Sigmoid colon (tissue), 7 donors: ENCODE data around the gene PTPN1. TPM values are rescaled to one million over a fixed set of nuclear protein-coding genes. Genes with fewer than 3 reads are reported as not detected.

ENCODE experiments used
- DNase-seq: peaks from one replicate; pipeline ENCODE4 v3.0.0-alpha.2; 2019
- H3K27ac ChIP-seq, 4 donors: fragments of 200-600 bp; sonication (generic); one replicate each; pipeline ENCODE4 v1.5.1; 2016 to 2019; ENCODE audit warnings: mild to moderate bottlenecking in 1 of 4
- H3K27me3 ChIP-seq, 3 donors: fragments of 200-600 bp; sonication (generic); one replicate each; pipeline ENCODE4 v1.5.1; 2019; ENCODE audit warnings: mild to moderate bottlenecking in 1 of 3
- H3K36me3 ChIP-seq, 4 donors: fragments of 200-600 bp; sonication (generic); one replicate each; pipeline ENCODE4 v1.5.1; 2016 to 2019
- H3K4me1 ChIP-seq, 4 donors: fragments of 200-600 bp; sonication (generic); one replicate each; pipeline ENCODE4 v1.5.1; 2017 to 2019
- H3K4me3 ChIP-seq, 4 donors: fragments of 200-600 bp; sonication (generic); one replicate each; pipeline ENCODE4 v1.5.1; 2017 to 2019; ENCODE audit warnings: mild to moderate bottlenecking in 2 of 4, moderate library complexity in 1 of 4
- H3K9me3 ChIP-seq, 4 donors: fragments of 200-600 bp in 3 of 4; sonication (generic) in 3 of 4; one replicate each; pipeline versions ENCODE4 v1.5.1 to v1.6.1; 2013 to 2019
- EP300 ChIP-seq, 4 donors: sonication (generic); formaldehyde crosslinking; IDR thresholded peaks; one replicate each; pipeline ENCODE4 v1.6.1; 2017; ENCODE audit warnings: antibody characterized with exemption in 4 of 4
- POLR2A ChIP-seq, 2 donors: fragments of 450-650 bp; IDR thresholded peaks; one replicate each; pipeline ENCODE4 v1.6.1; 2016; ENCODE audit warnings: antibody characterized with exemption in 2 of 2, mild to moderate bottlenecking in 2 of 2, moderate library complexity in 2 of 2
- POLR2AphosphoS5 ChIP-seq, 4 donors: sonication (generic); formaldehyde crosslinking; IDR thresholded peaks; one replicate each; pipeline ENCODE4 v1.6.1; 2017; ENCODE audit warnings: antibody characterized with exemption in 4 of 4
- WGBS, 2 donors: extraction: QIAGEN DNeasy Blood & Tissue Kit; methylation state at CpG; one replicate each; pipeline ENCODE4 v1.1.7; 2013; 5-methylcytosine and 5-hydroxymethylcytosine counted together
- intact Hi-C: fragments of 100-400 bp; cut with DNase I; formaldehyde crosslinking; loops from one replicate; pipeline ENCODE4 v1.15.1; 2023
- polyA plus RNA-seq, 3 donors: library from polyadenylated mRNA; stranded (reverse); fragments of 200-250 nt; gene quantifications; one replicate each; pipeline ENCODE4 v1.2.3, GENCODE V29; 2013
- total RNA-seq, 4 donors: library from RNA; depleted of rRNA; stranded (reverse); fragments of >200 nt; gene quantifications; one replicate each; pipeline ENCODE4 v1.1.0, GENCODE V29; 2016
- TF ChIP-seq, protein P1 (sequence below), 4 experiments: fragments of 450-650 bp in 3 of 4; fragments of 200-600 bp in 1 of 4; IDR thresholded peaks; one replicate each; pipeline ENCODE4 v1.5.1; 2016 to 2019; ENCODE audit warnings: antibody characterized with exemption in 4 of 4, mild to moderate bottlenecking in 3 of 4, moderate library complexity in 2 of 4
- donor health status: healthy with polysubstance abuse.
- donor health status: Bipolar disorder and iron deficiency.
- donor health status: healthy.

The PTPN1 gene
- total and polyA plus RNA-seq, 7 donors = 14.4 to 41.5 (median 23.6) TPM

DNA sequence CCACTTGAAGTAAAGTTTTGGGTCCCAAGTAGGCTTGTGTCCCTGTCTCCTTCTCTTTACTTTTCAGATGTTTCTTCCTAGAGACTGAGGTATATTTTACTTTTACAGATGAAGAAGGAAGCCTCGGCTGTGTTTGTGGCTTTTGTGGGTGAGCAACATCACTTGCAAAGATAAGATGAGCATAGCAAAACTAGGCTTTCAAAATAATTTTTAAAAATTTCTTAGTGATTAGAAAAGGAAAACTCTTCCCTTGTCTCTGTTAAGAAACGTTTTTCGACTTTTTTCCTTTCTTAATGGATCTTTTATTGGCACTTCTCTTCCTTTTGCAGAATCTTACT is 7.6 kb downstream of the PTPN1 start:
- TF ChIP-seq POLR2A (IDR thresholded peaks at IDR 0.05) (no peak), EP300 (IDR thresholded peaks at IDR 0.05) (no peak), POLR2AphosphoS5 (IDR thresholded peaks at IDR 0.05) (no peak)
- TF ChIP-seq, protein P1, sequence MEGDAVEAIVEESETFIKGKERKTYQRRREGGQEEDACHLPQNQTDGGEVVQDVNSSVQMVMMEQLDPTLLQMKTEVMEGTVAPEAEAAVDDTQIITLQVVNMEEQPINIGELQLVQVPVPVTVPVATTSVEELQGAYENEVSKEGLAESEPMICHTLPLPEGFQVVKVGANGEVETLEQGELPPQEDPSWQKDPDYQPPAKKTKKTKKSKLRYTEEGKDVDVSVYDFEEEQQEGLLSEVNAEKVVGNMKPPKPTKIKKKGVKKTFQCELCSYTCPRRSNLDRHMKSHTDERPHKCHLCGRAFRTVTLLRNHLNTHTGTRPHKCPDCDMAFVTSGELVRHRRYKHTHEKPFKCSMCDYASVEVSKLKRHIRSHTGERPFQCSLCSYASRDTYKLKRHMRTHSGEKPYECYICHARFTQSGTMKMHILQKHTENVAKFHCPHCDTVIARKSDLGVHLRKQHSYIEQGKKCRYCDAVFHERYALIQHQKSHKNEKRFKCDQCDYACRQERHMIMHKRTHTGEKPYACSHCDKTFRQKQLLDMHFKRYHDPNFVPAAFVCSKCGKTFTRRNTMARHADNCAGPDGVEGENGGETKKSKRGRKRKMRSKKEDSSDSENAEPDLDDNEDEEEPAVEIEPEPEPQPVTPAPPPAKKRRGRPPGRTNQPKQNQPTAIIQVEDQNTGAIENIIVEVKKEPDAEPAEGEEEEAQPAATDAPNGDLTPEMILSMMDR (IDR thresholded peaks at IDR 0.05) = no peak
- peak overlapping the region in 3 of 4 donors; percentile 11 to 23 (median 22) for H3K27ac ChIP-seq

DNA sequence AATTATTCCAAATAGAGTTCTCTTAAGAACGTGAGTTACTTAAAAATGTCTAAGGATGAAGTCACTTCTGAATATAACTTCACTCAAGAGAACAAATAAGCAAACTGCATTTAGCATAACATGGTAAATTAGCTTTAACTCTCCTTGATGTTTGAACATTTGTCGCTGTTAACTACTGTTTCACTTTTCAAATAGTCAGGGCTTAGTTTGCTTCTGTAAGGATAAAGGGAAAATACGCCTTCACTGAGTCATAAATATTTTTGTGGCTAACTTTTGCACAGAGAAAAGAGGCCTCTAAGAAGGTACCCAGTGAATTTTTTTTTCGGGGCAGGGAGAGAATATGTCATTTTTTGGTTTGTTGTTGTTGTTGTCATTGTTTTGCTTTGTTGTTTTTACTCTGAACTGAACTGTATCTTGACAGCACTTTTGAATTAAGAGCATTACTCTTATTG is 8.1 kb downstream of the PTPN1 start:
- peaks cover 0 to 89% (median 74%) of the 10 kb centered on the region in 4 donors for H3K4me1 ChIP-seq
- 20 to 25% methylated on average over 4 of the region's 4 CpGs for WGBS, 2 donors
- TF ChIP-seq POLR2AphosphoS5 (IDR thresholded peaks at IDR 0.05) (no peak), EP300 (IDR thresholded peaks at IDR 0.05) (no peak), POLR2A (IDR thresholded peaks at IDR 0.05) (no peak)
- TF ChIP-seq, protein P1 (IDR thresholded peaks at IDR 0.05) = no peak
- no peaks in the 10 kb centered on the region for H3K27me3 ChIP-seq
- no peak overlapping the region for H3K4me3 ChIP-seq
- no peaks in the 10 kb centered on the region for H3K9me3 ChIP-seq
- intact Hi-C loops = no loop called here
- DNase-seq = no peak
- peak overlapping the region in 3 of 4 donors; percentile 11 to 23 (median 22) for H3K27ac ChIP-seq
- H3K36me3 ChIP-seq = no peaks in the 10 kb centered on the region

More for the DNA sequence above, 7.6 kb downstream of the PTPN1 start:
- Histone ChIP-seq H3K4me3 (no peak overlapping the region), H3K4me1 (peaks cover 0 to 94% (median 80%) of the 10 kb centered on the region in 4 donors), H3K9me3 (no peaks in the 10 kb centered on the region), H3K36me3 (no peaks in the 10 kb centered on the region), H3K27me3 (no peaks in the 10 kb centered on the region)
- DNase-seq = no peak
- WGBS, 2 donors = 15 to 21% methylated on average over 3 of the region's 3 CpGs
- intact Hi-C loops = no loop called here

DNA sequence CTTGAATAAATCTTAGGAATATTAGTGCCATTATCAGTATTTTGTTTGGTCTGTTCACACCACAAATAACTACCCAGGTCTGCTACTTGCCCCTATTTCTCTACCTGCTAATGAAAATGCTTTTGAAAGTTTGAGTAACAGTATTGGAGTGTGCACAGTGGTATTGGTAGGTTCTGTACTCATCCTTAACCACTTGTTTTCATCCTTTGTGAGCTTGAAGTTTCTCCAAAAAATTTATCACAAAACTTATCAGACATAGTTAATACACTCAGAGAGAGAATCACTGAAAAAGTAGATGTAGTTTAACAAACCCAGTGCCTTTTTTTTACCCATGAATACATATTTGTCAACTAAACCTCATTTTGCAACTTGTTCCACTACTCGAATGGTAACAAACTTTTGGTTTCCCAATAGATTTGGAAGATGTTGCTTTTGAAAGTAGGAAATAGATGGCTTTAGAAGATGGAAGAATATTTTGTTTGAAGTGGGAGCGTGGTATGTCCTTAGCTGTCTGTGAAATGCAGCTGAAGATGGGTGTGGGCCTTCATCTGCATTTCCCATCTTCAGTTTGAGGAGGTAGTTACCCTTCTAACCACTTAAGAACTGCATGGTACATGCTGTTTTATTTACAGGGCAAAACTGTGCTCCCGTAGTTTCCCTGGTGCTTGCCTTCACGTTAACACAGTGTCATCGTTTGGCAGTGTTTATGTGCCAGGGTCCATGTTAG is 9.0 kb downstream of the PTPN1 start:
- Histone ChIP-seq H3K9me3 (no peaks in the 10 kb centered on the region), H3K27me3 (no peaks in the 10 kb centered on the region), H3K4me1 (peaks cover 0 to 80% (median 65%) of the 10 kb centered on the region in 4 donors), H3K4me3 (no peak overlapping the region), H3K27ac (peak overlapping the region in 2 of 4 donors; percentile 3 to 16), H3K36me3 (no peaks in the 10 kb centered on the region)
- TF ChIP-seq, protein P1 (IDR thresholded peaks at IDR 0.05) = no peak
- TF ChIP-seq POLR2AphosphoS5 (IDR thresholded peaks at IDR 0.05) (peak in 1 of 4 donors; percentile 21), POLR2A (IDR thresholded peaks at IDR 0.05) (no peak), EP300 (IDR thresholded peaks at IDR 0.05) (no peak)
- DNase-seq = no peak
- 31 to 39% methylated on average over 5 of the region's 5 CpGs for WGBS, 2 donors
- intact Hi-C loops = no loop called here

DNA sequence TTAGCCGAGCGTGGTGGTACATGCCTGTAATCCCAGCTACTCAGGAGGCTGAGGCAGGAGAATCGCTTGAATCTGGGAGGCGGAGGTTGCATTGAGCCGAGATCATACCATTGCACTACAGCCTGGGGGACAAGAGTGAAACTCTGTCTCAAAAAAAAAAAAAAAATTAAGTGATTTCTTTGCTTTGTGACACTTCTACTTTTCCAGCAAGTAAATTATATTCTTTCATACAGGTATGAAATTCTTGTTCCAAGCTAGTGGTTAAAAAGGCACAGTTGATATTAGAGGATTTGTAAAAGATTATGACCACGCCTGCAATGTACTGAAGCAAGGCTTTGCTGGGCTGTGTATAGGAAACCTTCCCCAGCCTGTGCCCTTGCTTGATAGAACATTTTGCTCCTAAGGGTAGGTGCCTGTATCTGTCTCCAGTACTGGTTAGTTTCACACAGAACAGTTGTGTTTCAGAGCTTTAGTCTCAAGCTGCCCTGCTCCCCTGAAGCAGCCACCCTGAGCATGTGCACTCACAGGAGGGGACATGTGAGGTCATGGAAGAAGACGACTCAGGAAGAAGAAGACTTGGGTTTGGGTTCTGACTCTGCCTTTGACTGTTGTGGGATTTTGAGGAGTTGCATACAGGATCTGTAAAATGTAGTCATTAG is 10.2 kb downstream of the PTPN1 start:
- TF ChIP-seq POLR2AphosphoS5 (IDR thresholded peaks at IDR 0.05) (no peak), POLR2A (IDR thresholded peaks at IDR 0.05) (no peak), EP300 (IDR thresholded peaks at IDR 0.05) (no peak)
- TF ChIP-seq, protein P1 (IDR thresholded peaks at IDR 0.05) = no peak
- H3K27ac ChIP-seq = no peak overlapping the region
- no peak overlapping the region for H3K4me3 ChIP-seq
- H3K4me1 ChIP-seq = peaks cover 0 to 72% (median 57%) of the 10 kb centered on the region in 4 donors
- no peaks in the 10 kb centered on the region for H3K36me3 ChIP-seq
- H3K9me3 ChIP-seq = no peaks in the 10 kb centered on the region
- no peak for DNase-seq
- WGBS, 2 donors = 85 to 86% methylated on average over 7 of the region's 7 CpGs
- H3K27me3 ChIP-seq = no peaks in the 10 kb centered on the region
- intact Hi-C loops = no loop called here
